Left ventricle myocardium inferior (tissue), 1 donor: Measurements from ENCODE around the gene PIK3R2. TPM values are rescaled to one million over a fixed set of nuclear protein-coding genes. Genes with fewer than 3 reads are reported as not detected.

Experiments used
- DNase-seq: peaks from one replicate; pipeline ENCODE4 v3.0.0-alpha.2; 2020
- H3K27ac ChIP-seq: fragments of 200-600 bp; replicated peaks from 2 replicates; pipeline ENCODE4 v1.8.0; 2021
- H3K27me3 ChIP-seq: fragments of 200-600 bp; 2 replicates; pipeline ENCODE4 v1.8.0; 2021; ENCODE audit warnings: low read depth
- H3K36me3 ChIP-seq: fragments of 200-600 bp; 2 replicates; pipeline ENCODE4 v1.8.0; 2021
- H3K4me1 ChIP-seq: fragments of 200-600 bp; 2 replicates; pipeline ENCODE4 v1.8.0; 2021
- H3K4me3 ChIP-seq: fragments of 200-600 bp; 2 replicates; pipeline ENCODE4 v1.8.0; 2021; ENCODE audit warnings: mild to moderate bottlenecking, moderate library complexity
- H3K9me3 ChIP-seq: fragments of 200-600 bp; replicated peaks from 2 replicates; pipeline ENCODE4 v1.8.0; 2021
- CTCF ChIP-seq: fragments of 200-600 bp; IDR thresholded peaks from 2 replicates; pipeline ENCODE4 v1.8.0; 2021; ENCODE audit warnings: antibody characterized with exemption, mild to moderate bottlenecking, borderline replicate concordance
- intact Hi-C: fragments of 100-400 bp; cut with micrococcal nuclease; formaldehyde crosslinking; loops from one replicate; pipeline ENCODE4 v1.11.0; 2022
- total RNA-seq: library from RNA; stranded (reverse); fragmentation: NEBNext Ultra II Directional; extraction: Animal tissue kit (Norgen Biotek cat#: 25700); gene quantifications from one replicate; pipeline ENCODE4 v1.2.1, GENCODE V29; 2021
- donor health status: DM: no; HTN: yes; CAD: no; lungs with severe emphysema.

PIK3R2 gene
- total RNA-seq, 1 donor from 2014 or later: 28.0 TPM

GRCh38 chr19:18203408-18203862 is 50.5 kb downstream of the PIK3R2 start:
- Histone ChIP-seq H3K27ac (peak overlapping the region; percentile 85), H3K4me3 (peak overlapping the region; percentile 82), H3K36me3 (peaks cover 26% of the 10 kb centered on the region), H3K9me3 (no peaks in the 10 kb centered on the region), H3K27me3 (no peaks in the 10 kb centered on the region), H3K4me1 (peaks cover 39% of the 10 kb centered on the region)
- intact Hi-C loops: no loop called here
- no peak for TF ChIP-seq CTCF
- DNase-seq: peak; percentile 51

DNA sequence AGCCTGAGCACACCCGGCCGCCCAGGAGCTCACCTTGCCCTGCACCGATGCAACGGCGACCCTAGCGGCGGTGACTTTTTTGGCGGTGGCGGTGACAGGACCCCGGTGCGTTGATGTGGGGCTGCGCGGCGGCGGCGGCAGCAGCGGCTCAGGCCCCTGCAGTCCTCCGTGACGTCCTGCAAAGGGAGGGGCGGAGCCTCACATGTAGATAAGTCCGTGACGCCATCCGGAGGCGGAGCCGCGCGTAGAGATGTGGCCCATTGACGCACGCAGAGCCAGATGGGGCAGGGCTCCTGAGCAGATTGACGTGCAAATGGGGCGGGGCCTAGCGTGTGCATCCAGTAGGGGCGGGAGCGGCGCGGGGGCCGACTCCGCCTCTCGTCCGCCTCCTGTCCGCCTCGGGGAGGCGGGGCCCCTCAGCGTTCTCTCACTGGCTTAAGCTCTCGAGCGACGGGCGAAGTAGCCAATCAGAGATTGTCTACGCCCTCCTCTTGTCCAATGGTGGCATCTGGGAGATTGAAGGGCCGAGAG is 51.0 kb downstream of the PIK3R2 start, which contains the start of gene RAB3A:
Gene RAB3A, minus strand, starts transcription at position 180 of the 531 bp plus-strand sequence. CDS start 1,302 bp downstream, outside the sequence.
- Histone ChIP-seq H3K36me3 (peaks cover 21% of the 10 kb centered on the region), H3K9me3 (no peaks in the 10 kb centered on the region), H3K4me1 (peaks cover 39% of the 10 kb centered on the region), H3K4me3 (peak within 1 kb of the TSS; percentile 82), H3K27me3 (peaks cover 4% of the 10 kb centered on the region), H3K27ac (peak within 1 kb of the TSS; percentile 100)
- no peak for TF ChIP-seq CTCF
- intact Hi-C loops: no loop called here
- DNase-seq: peak; percentile 100

DNA sequence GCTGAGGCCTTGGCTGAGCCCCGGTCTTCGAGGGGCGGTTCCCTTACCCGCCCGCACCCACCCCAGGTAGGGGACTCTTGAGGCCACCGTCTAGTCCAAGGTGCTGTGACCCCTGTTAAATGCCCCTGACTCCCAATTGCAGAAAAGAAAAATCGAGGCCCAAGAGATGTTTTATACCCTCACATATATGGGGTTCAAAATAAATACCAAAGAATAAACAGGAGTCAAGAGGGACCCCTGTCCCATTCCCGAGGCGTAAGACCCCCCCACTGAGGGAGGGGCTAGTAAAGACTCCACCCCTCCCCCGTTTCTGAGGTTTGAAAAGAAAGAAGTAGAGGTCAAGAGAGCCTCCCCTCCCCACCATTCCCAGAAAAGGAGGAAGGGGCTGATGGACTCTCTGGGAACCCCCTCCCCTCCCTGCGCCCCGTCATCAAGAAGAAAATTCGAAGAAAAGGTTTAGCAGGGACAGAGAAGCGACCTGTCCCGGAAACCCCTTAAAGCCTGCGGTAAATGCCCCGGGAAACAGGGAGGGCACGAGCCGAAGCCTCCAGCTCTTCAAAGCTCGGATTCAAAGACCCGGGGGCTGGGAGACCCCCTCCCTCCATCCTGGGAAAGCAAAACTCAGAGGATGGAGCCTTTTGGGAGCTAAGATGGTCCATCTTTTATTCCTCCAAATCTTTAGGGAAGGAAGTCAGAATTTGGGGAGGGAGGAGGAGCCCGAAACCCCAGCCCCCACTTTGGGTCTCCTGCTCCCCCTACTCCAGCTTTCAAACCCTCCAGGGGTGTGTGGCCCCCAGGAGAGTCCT is 51.6 kb downstream of the PIK3R2 start:
- peaks cover 39% of the 10 kb centered on the region for H3K4me1 ChIP-seq
- no peak for DNase-seq
- peak overlapping the region; percentile 82 for H3K4me3 ChIP-seq
- H3K27ac ChIP-seq: peak overlapping the region; percentile 100
- H3K9me3 ChIP-seq: no peaks in the 10 kb centered on the region
- H3K36me3 ChIP-seq: peaks cover 14% of the 10 kb centered on the region
- intact Hi-C loops: loop anchor here (5.0 kb wide), 1 partner anchor 48 kb away; no protein-coding TSS in a partner anchor
- peaks cover 8% of the 10 kb centered on the region for H3K27me3 ChIP-seq
- no peak for TF ChIP-seq CTCF

DNA sequence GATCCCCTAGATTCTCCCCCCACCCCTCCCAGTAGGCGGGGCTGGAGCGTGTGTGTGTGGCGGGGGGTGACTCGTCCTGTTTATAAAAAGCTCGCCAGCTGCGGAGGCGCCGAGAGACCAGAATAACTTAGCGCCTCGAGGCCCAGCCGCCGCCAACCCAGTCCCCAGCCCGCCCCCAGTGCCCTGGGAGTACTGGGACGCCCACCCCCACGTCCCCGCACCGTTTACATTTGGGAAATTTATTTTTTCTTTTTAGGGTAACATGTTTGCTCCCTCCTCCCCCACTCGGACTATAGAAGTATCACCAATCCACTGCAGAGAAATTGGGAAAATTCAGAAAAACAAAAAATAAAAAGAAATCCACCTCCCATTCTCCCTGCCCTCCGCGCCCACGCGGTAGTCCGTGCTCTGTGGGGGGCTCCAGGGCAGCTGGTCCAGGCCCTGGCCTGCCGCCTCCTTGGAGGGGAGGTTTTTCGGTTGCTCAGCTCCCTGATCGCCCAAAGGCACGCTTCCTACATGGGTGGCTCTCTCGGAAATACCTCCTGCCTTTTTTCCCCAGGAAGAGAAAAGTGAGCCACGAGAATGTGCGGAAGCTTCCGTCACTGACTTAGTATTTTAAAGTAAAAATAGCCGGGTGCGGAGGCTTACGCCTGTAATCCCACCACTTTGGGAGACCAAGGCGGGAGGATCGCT is 52.4 kb downstream of the PIK3R2 start:
- intact Hi-C loops: loop anchor here (5.0 kb wide), 1 partner anchor 47 kb away; no protein-coding TSS in a partner anchor
- peaks cover 39% of the 10 kb centered on the region for H3K4me1 ChIP-seq
- peak; percentile 86 for DNase-seq
- peak overlapping the region; percentile 100 for H3K27ac ChIP-seq
- H3K9me3 ChIP-seq: no peaks in the 10 kb centered on the region
- H3K36me3 ChIP-seq: peaks cover 7% of the 10 kb centered on the region
- peaks cover 9% of the 10 kb centered on the region for H3K27me3 ChIP-seq
- H3K4me3 ChIP-seq: peak overlapping the region; percentile 82
- no peak for TF ChIP-seq CTCF

- no peaks in the 10 kb centered on the region for H3K9me3 ChIP-seq
- H3K36me3 ChIP-seq: peaks cover 4% of the 10 kb centered on the region
- peaks cover 39% of the 10 kb centered on the region for H3K4me1 ChIP-seq
- TF ChIP-seq CTCF: no peak
- H3K27me3 ChIP-seq: peaks cover 14% of the 10 kb centered on the region
- DNase-seq: no peak
- peak overlapping the region; percentile 82 for H3K4me3 ChIP-seq
- H3K27ac ChIP-seq: peak overlapping the region; percentile 100
- intact Hi-C loops: loop anchor here (5.0 kb wide), 1 partner anchor 46 kb away; no protein-coding TSS in a partner anchor
Measured at GRCh38 chr19:18206018-18206417, 53.1 kb downstream of the PIK3R2 start.
